ENCODE data around the gene UBE2D1. TPM values are rescaled to one million over a fixed set of nuclear protein-coding genes. Genes with fewer than 3 reads are reported as not detected.

Gene UBE2D1
- total RNA-seq, 2 experiments from 2014 or later = 12.7 to 15.3 TPM

GRCh38 chr10:58359541-58359940 is 24.7 kb downstream of the UBE2D1 start:
- peaks cover 33% of the 10 kb centered on the region for H3K4me1 Mint-ChIP-seq
- no peaks in the 10 kb centered on the region for H3K9me3 Mint-ChIP-seq (ENCODE audit: low read depth)
- no peaks in the 10 kb centered on the region for H3K27me3 Mint-ChIP-seq
- H3K36me3 Mint-ChIP-seq (ENCODE audit: low read depth) = peaks cover 8% of the 10 kb centered on the region
- H3K27ac Mint-ChIP-seq = no peak overlapping the region
- no peak for DNase-seq
- POLR2A ChIA-PET = no interaction called here
- H3K4me3 Mint-ChIP-seq = no peak overlapping the region
- peak; percentile 42 for ATAC-seq
- CTCF ChIA-PET = interaction anchor here (0.6 kb wide), 1 partner anchor 24 kb away, joined by 3 read pairs; no protein-coding TSS in a partner anchor
- intact Hi-C loops (cut with DNase I, micrococcal nuclease) = no loop called here

- peaks cover 29% of the 10 kb centered on the region for H3K4me1 Mint-ChIP-seq
- peaks cover 13% of the 10 kb centered on the region for H3K36me3 Mint-ChIP-seq (ENCODE audit: low read depth)
- H3K27ac Mint-ChIP-seq = no peak overlapping the region
- peak; percentile 3 for DNase-seq
- intact Hi-C loops (cut with DNase I, micrococcal nuclease) = no loop called here
- peak; percentile 76 for ATAC-seq
- H3K4me3 Mint-ChIP-seq = no peak overlapping the region
- no peaks in the 10 kb centered on the region for H3K9me3 Mint-ChIP-seq (ENCODE audit: low read depth)
- POLR2A ChIA-PET = interaction anchor here (0.6 kb wide), 3 partner anchors 10 to 793 kb away, joined by 3 to 14 read pairs (median 3); no protein-coding TSS in a partner anchor
- CTCF ChIA-PET = interaction anchor here (1.0 kb wide), 1 partner anchor 19 kb away, joined by 3 read pairs; no protein-coding TSS in a partner anchor
- no peaks in the 10 kb centered on the region for H3K27me3 Mint-ChIP-seq
Measured at GRCh38 chr10:58360412-58361004, 25.7 kb downstream of the UBE2D1 start.

- Mint-ChIP-seq H3K4me3 (no peak overlapping the region), H3K27ac (no peak overlapping the region), H3K9me3 (ENCODE audit: low read depth) (no peaks in the 10 kb centered on the region), H3K36me3 (ENCODE audit: low read depth) (peaks cover 13% of the 10 kb centered on the region), H3K27me3 (no peaks in the 10 kb centered on the region), H3K4me1 (peaks cover 29% of the 10 kb centered on the region)
- intact Hi-C loops (cut with DNase I, micrococcal nuclease) = no loop called here
- ChIA-PET CTCF (interaction anchor here (1.0 kb wide), 1 partner anchor 20 kb away, joined by 3 read pairs; no protein-coding TSS in a partner anchor), POLR2A (no interaction called here)
- ATAC-seq = no peak
- no peak for DNase-seq
Measured at GRCh38 chr10:58361353-58361752, 26.5 kb downstream of the UBE2D1 start.

- intact Hi-C loops (cut with DNase I, micrococcal nuclease) = no loop called here
- no peak overlapping the region for H3K4me3 Mint-ChIP-seq
- ChIA-PET POLR2A (no interaction called here), CTCF (no interaction called here)
- H3K4me1 Mint-ChIP-seq = peaks cover 25% of the 10 kb centered on the region
- no peaks in the 10 kb centered on the region for H3K27me3 Mint-ChIP-seq
- no peak for ATAC-seq
- no peak for DNase-seq
- H3K36me3 Mint-ChIP-seq (ENCODE audit: low read depth) = peaks cover 13% of the 10 kb centered on the region
- no peak overlapping the region for H3K27ac Mint-ChIP-seq
- no peaks in the 10 kb centered on the region for H3K9me3 Mint-ChIP-seq (ENCODE audit: low read depth)
Measured at GRCh38 chr10:58362027-58362789, 27.4 kb downstream of the UBE2D1 start.

- Mint-ChIP-seq H3K4me3 (no peak overlapping the region), H3K9me3 (ENCODE audit: low read depth) (no peaks in the 10 kb centered on the region), H3K36me3 (ENCODE audit: low read depth) (peaks cover 9% of the 10 kb centered on the region), H3K27me3 (no peaks in the 10 kb centered on the region), H3K27ac (no peak overlapping the region), H3K4me1 (no peaks in the 10 kb centered on the region)
- POLR2A ChIA-PET = no interaction called here
- no peak for ATAC-seq
- CTCF ChIA-PET = interaction anchor here (0.8 to 1.2 kb wide), 4 partner anchors 12 to 19 kb away, joined by 3 to 4 read pairs (median 3); partner anchors contain the start of gene TFAM
- intact Hi-C loops (cut with DNase I, micrococcal nuclease) = no loop called here
- no peak for DNase-seq
Measured at GRCh38 chr10:58367069-58367468, 32.3 kb downstream of the UBE2D1 start.

GRCh38 chr10:58371473-58371872 is 36.7 kb downstream of the UBE2D1 start:
- ChIA-PET POLR2A (no interaction called here), CTCF (interaction anchor here (0.9 to 1.1 kb wide), 3 partner anchors 10 to 21 kb away, joined by 3 to 4 read pairs (median 3); partner anchors contain the start of gene TFAM)
- Mint-ChIP-seq H3K4me3 (no peak overlapping the region), H3K9me3 (ENCODE audit: low read depth) (no peaks in the 10 kb centered on the region), H3K36me3 (ENCODE audit: low read depth) (no peaks in the 10 kb centered on the region), H3K27ac (no peak overlapping the region), H3K27me3 (no peaks in the 10 kb centered on the region), H3K4me1 (no peaks in the 10 kb centered on the region)
- intact Hi-C loops (cut with DNase I, micrococcal nuclease) = no loop called here
- no peak for ATAC-seq
- DNase-seq = no peak

GRCh38 chr10:58372607-58373441 is 38.0 kb downstream of the UBE2D1 start:
- intact Hi-C loops (cut with DNase I, micrococcal nuclease) = no loop called here
- Mint-ChIP-seq H3K4me3 (no peak overlapping the region), H3K36me3 (ENCODE audit: low read depth) (no peaks in the 10 kb centered on the region), H3K27me3 (no peaks in the 10 kb centered on the region), H3K27ac (no peak overlapping the region), H3K4me1 (no peaks in the 10 kb centered on the region), H3K9me3 (ENCODE audit: low read depth) (no peaks in the 10 kb centered on the region)
- ChIA-PET CTCF (interaction anchor here (1.0 kb wide), 1 partner anchor 73 kb away, joined by 4 read pairs; no protein-coding TSS in a partner anchor), POLR2A (no interaction called here)
- ATAC-seq (no peak), DNase-seq (no peak)

GRCh38 chr10:58373442-58373827 is 38.6 kb downstream of the UBE2D1 start:
- no peak overlapping the region for H3K27ac Mint-ChIP-seq
- H3K27me3 Mint-ChIP-seq = no peaks in the 10 kb centered on the region
- DNase-seq (no peak), ATAC-seq (no peak)
- CTCF ChIA-PET = interaction anchor here (1.0 kb wide), 1 partner anchor 73 kb away, joined by 4 read pairs; no protein-coding TSS in a partner anchor
- intact Hi-C loops (cut with DNase I, micrococcal nuclease) = no loop called here
- no peaks in the 10 kb centered on the region for H3K9me3 Mint-ChIP-seq (ENCODE audit: low read depth)
- H3K4me3 Mint-ChIP-seq = no peak overlapping the region
- POLR2A ChIA-PET = no interaction called here
- no peaks in the 10 kb centered on the region for H3K36me3 Mint-ChIP-seq (ENCODE audit: low read depth)
- no peaks in the 10 kb centered on the region for H3K4me1 Mint-ChIP-seq

- intact Hi-C loops (cut with DNase I, micrococcal nuclease) = no loop called here
- Mint-ChIP-seq H3K9me3 (ENCODE audit: low read depth) (no peaks in the 10 kb centered on the region), H3K4me3 (no peak overlapping the region), H3K27me3 (no peaks in the 10 kb centered on the region), H3K27ac (no peak overlapping the region), H3K36me3 (ENCODE audit: low read depth) (peaks cover 11% of the 10 kb centered on the region), H3K4me1 (peaks cover 27% of the 10 kb centered on the region)
- ATAC-seq = no peak
- POLR2A ChIA-PET = no interaction called here
- CTCF ChIA-PET = interaction anchor here (1.3 kb wide), 1 partner anchor 15 kb away, joined by 3 read pairs; no protein-coding TSS in a partner anchor
- no peak for DNase-seq
Measured at GRCh38 chr10:58382489-58382995, 47.7 kb downstream of the UBE2D1 start.

- POLR2A ChIA-PET = interaction anchor here (0.7 kb wide), 1 partner anchor 51 kb away, joined by 3 read pairs; no protein-coding TSS in a partner anchor
- H3K27me3 Mint-ChIP-seq = no peaks in the 10 kb centered on the region
- peak; percentile 30 for ATAC-seq
- H3K4me1 Mint-ChIP-seq = peaks cover 35% of the 10 kb centered on the region
- H3K36me3 Mint-ChIP-seq (ENCODE audit: low read depth) = peaks cover 26% of the 10 kb centered on the region
- H3K4me3 Mint-ChIP-seq = peak overlapping the region; percentile 100
- intact Hi-C loops (cut with DNase I, micrococcal nuclease) = loop anchor here in 1 of 2 experiments (2.0 kb wide), 1 partner anchor 207 kb away; no protein-coding TSS in a partner anchor
- H3K9me3 Mint-ChIP-seq (ENCODE audit: low read depth) = no peaks in the 10 kb centered on the region
- no peak for DNase-seq
- CTCF ChIA-PET = interaction anchor here (0.7 to 2.5 kb wide), 12 partner anchors 9 to 206 kb away, joined by 3 to 14 read pairs (median 6); partner anchors contain the start of genes CISD1, IPMK and UBE2D1
- H3K27ac Mint-ChIP-seq = no peak overlapping the region
Measured at GRCh38 chr10:58384095-58384494, 49.3 kb downstream of the UBE2D1 start.

All from activated CD4-positive, alpha-beta T cell treated with anti-CD3 and anti-CD28 coated beads for 36 hours (primary cell).